Measurements from ENCODE around the gene CPOX. TPM values are rescaled to one million over a fixed set of nuclear protein-coding genes. Genes with fewer than 3 reads are reported as not detected.

The CPOX gene
- total and polyA plus RNA-seq, 5 donors: 7.8 to 13.4 (median 10.5) TPM

DNA sequence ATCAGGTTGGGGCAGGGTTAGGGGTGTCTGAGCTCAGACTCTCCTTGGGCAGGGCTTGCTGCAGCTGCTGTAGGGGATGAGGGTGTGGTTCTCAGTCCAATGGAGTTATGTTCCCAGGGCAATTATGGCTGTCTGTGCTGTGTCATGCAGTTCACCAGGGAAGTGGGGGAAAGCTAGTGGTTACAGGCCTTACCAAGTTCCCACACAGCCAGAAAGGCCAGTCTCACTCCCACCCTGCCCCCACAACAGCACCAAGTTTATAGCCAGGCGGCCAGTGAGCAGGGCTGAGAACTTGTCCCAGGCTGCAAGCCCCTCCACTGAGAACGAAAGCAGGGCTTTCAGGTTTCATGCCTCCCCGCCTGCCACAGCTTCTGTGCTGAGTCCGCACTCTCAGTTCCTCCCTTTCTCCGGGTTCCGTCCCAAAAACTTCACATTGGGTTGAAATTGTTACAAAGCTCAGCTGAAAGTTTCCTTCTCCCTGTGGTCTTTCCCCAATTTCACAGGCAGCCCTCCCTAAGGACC, 19.6 kb upstream of the CPOX start:
- Histone ChIP-seq H3K27me3 (ENCODE audit: control insufficient read depth, insufficient read depth) (no peaks in the 10 kb centered on the region), H3K4me1 (ENCODE audit: control insufficient read depth, insufficient read depth, low read length) (no peaks in the 10 kb centered on the region), H3K4me3 (ENCODE audit: low read length) (no peak overlapping the region), H3K27ac (ENCODE audit: low read length) (no peak overlapping the region), H3K9me3 (ENCODE audit: control insufficient read depth, low read length) (no peaks in the 10 kb centered on the region)
- WGBS: 91% methylated on average over 6 of the region's 6 CpGs
- DNase-seq (peak; percentile 13 to 60 (median 48)), ATAC-seq (peak; percentile 29 to 40)
- intact Hi-C loops (cut with DNase I): no loop called here

- Histone ChIP-seq H3K27me3 (ENCODE audit: control insufficient read depth, insufficient read depth) (no peaks in the 10 kb centered on the region), H3K4me1 (ENCODE audit: control insufficient read depth, insufficient read depth, low read length) (no peaks in the 10 kb centered on the region), H3K4me3 (ENCODE audit: low read length) (no peak overlapping the region), H3K9me3 (ENCODE audit: control insufficient read depth, low read length) (no peaks in the 10 kb centered on the region), H3K27ac (ENCODE audit: low read length) (no peak overlapping the region)
- DNase-seq (peak in 1 of 3 donors; percentile 63), ATAC-seq (peak in 1 of 2 donors; percentile 20)
- 72% methylated on average over 5 of the region's 5 CpGs for WGBS
- intact Hi-C loops (cut with DNase I): no loop called here
These were observed 19.2 kb upstream of the CPOX start for GRCh38 chr3:98612587-98612986.

GRCh38 chr3:98608029-98608428, 14.6 kb upstream of the CPOX start:
- no peak for ATAC-seq
- H3K4me1 ChIP-seq (ENCODE audit: control insufficient read depth, insufficient read depth, low read length): no peaks in the 10 kb centered on the region
- DNase-seq: no peak
- no peak overlapping the region for H3K4me3 ChIP-seq (ENCODE audit: low read length)
- WGBS: 97% methylated on average over 2 of the region's 2 CpGs
- H3K9me3 ChIP-seq (ENCODE audit: control insufficient read depth, low read length): no peaks in the 10 kb centered on the region
- intact Hi-C loops (cut with DNase I): loop anchor here in 1 of 4 donors (10.0 kb wide), 1 partner anchor 387 kb away; no protein-coding TSS in a partner anchor
- no peak overlapping the region for H3K27ac ChIP-seq (ENCODE audit: low read length)
- H3K27me3 ChIP-seq (ENCODE audit: control insufficient read depth, insufficient read depth): no peaks in the 10 kb centered on the region

DNA sequence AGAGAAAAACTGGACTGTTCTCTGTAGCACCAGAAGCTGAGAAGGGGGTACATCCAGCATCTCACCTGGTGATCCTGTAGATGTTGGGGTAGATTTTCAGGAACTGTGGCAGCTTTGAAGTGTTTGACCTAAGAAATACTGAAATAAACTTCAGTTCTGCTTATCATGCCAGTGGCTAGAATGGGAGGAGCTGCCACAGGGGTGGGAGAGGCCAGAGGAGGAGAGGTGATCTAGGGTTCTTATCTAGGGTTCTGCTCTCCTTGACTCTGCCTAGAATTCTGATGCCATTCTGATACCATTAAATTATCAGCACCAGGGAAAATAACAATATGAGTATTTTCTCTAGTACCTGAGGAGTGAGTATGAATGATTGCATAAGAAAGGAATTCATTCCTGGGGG, 10.2 kb upstream of the CPOX start:
- no peak overlapping the region for H3K4me3 ChIP-seq (ENCODE audit: low read length)
- ATAC-seq (no peak), DNase-seq (no peak)
- H3K27me3 ChIP-seq (ENCODE audit: control insufficient read depth, insufficient read depth): no peaks in the 10 kb centered on the region
- intact Hi-C loops (cut with DNase I): loop anchor here in 3 of 4 donors (2.0 to 10.0 kb wide), 5 partner anchors 207 to 391 kb away; no protein-coding TSS in a partner anchor
- no peak overlapping the region for H3K27ac ChIP-seq (ENCODE audit: low read length)
- H3K4me1 ChIP-seq (ENCODE audit: control insufficient read depth, insufficient read depth, low read length): no peaks in the 10 kb centered on the region
- no peaks in the 10 kb centered on the region for H3K9me3 ChIP-seq (ENCODE audit: control insufficient read depth, low read length)

DNA sequence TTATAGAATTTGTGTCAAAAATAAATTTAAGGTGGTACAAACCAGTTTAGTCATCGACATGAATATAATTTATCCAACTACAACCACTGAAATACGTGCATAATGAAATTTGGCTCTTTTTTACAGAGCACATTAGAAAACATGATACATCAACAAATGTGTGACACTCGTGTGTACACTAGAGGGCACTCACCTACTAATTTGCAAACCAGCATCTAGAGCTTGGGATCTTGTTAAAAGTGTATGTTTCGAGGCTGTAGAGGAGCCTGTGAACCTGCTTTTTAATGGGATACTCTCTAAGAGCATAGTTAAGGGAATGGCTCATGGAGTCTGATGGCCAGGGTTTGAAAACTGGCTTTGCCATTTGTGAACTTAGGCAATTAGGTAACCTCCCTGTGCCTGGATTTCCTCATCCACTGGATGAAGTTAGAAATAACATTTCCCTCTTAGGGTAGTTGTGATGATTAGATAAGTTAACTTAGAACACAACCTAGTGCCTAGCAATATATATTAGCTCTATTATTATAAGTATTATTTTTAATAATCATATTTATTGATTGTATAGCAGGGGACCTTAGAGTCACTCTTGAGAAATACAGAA, 8.8 kb upstream of the CPOX start:
- intact Hi-C loops (cut with DNase I): loop anchor here in 3 of 4 donors (2.0 to 10.0 kb wide), 5 partner anchors 209 to 393 kb away; no protein-coding TSS in a partner anchor
- Histone ChIP-seq H3K27me3 (ENCODE audit: control insufficient read depth, insufficient read depth) (no peaks in the 10 kb centered on the region), H3K4me1 (ENCODE audit: control insufficient read depth, insufficient read depth, low read length) (no peaks in the 10 kb centered on the region), H3K4me3 (ENCODE audit: low read length) (no peak overlapping the region), H3K27ac (ENCODE audit: low read length) (no peak overlapping the region), H3K9me3 (ENCODE audit: control insufficient read depth, low read length) (no peaks in the 10 kb centered on the region)
- ATAC-seq (peak; percentile 69 to 76), DNase-seq (no peak)
- WGBS: 5% methylated on average over 4 of the region's 4 CpGs

- Histone ChIP-seq H3K4me1 (ENCODE audit: control insufficient read depth, insufficient read depth, low read length) (no peaks in the 10 kb centered on the region), H3K27ac (ENCODE audit: low read length) (no peak overlapping the region)
- intact Hi-C loops (cut with DNase I): loop anchor here in 2 of 4 donors (5.0 to 10.0 kb wide), 3 partner anchors 211 to 394 kb away; no protein-coding TSS in a partner anchor
These were observed 7.8 kb upstream of the CPOX start for GRCh38 chr3:98601180-98601579.

GRCh38 chr3:98600412-98601095, 7.1 kb upstream of the CPOX start:
- 79% methylated on average over 4 of the region's 4 CpGs for WGBS
- Histone ChIP-seq H3K4me3 (ENCODE audit: low read length) (no peak overlapping the region), H3K27ac (ENCODE audit: low read length) (no peak overlapping the region), H3K27me3 (ENCODE audit: control insufficient read depth, insufficient read depth) (no peaks in the 10 kb centered on the region), H3K4me1 (ENCODE audit: control insufficient read depth, insufficient read depth, low read length) (no peaks in the 10 kb centered on the region), H3K9me3 (ENCODE audit: control insufficient read depth, low read length) (no peaks in the 10 kb centered on the region)
- DNase-seq: no peak
- intact Hi-C loops (cut with DNase I): loop anchor here in 2 of 4 donors (5.0 to 10.0 kb wide), 3 partner anchors 212 to 394 kb away; no protein-coding TSS in a partner anchor
- no peak for ATAC-seq

More at GRCh38 chr3:98601180-98601579, 7.8 kb upstream of the CPOX start:
- Histone ChIP-seq H3K4me3 (ENCODE audit: low read length) (no peak overlapping the region), H3K9me3 (ENCODE audit: control insufficient read depth, low read length) (no peaks in the 10 kb centered on the region), H3K27me3 (ENCODE audit: control insufficient read depth, insufficient read depth) (no peaks in the 10 kb centered on the region)
- DNase-seq (no peak), ATAC-seq (no peak)
- WGBS: 76% methylated on average over 2 of the region's 2 CpGs

DNA sequence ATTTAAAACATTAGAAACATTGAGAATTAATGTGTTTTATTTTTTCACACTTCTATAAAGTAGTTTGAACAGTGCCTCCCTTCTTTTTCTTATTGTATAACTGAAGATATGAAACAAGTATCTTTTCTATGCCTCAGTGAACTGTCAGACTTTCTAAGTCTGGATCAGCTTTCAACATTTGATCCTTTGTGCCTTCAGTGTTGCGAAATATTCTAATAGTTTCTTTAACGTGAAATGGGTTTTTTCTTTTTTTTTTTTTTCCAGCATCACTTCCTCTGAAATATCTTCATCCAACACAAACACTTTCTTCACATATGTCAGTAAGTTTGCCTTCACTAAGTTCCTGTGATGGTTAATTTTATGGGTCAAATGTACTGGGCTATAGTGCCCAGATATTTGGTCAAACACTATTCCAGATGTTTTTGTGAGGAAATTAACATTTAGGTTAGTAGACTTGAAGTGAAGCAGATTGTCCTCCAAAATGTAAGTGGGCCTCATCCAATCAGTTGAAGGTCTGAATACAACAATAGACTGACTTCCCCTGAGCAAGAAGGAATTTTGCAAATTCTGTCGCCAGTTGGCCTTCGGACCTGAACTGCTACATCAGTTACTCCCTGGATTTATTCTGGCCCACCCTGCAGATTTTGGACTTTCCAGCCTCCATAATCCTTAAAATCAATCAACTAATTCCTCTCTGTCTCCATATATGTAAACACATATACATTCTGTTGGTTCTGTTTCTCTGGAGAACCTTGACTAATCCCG, 6.4 kb upstream of the CPOX start:
- intact Hi-C loops (cut with DNase I): loop anchor here (5.0 to 10.0 kb wide), 4 partner anchors 135 to 395 kb away; no protein-coding TSS in a partner anchor
- Histone ChIP-seq H3K4me1 (ENCODE audit: control insufficient read depth, insufficient read depth, low read length) (no peaks in the 10 kb centered on the region), H3K27ac (ENCODE audit: low read length) (no peak overlapping the region), H3K9me3 (ENCODE audit: control insufficient read depth, low read length) (no peaks in the 10 kb centered on the region), H3K27me3 (ENCODE audit: control insufficient read depth, insufficient read depth) (no peaks in the 10 kb centered on the region), H3K4me3 (ENCODE audit: low read length) (no peak overlapping the region)
- ATAC-seq: no peak
- WGBS: 74% methylated on average over 5 of the region's 5 CpGs
- no peak for DNase-seq

DNA sequence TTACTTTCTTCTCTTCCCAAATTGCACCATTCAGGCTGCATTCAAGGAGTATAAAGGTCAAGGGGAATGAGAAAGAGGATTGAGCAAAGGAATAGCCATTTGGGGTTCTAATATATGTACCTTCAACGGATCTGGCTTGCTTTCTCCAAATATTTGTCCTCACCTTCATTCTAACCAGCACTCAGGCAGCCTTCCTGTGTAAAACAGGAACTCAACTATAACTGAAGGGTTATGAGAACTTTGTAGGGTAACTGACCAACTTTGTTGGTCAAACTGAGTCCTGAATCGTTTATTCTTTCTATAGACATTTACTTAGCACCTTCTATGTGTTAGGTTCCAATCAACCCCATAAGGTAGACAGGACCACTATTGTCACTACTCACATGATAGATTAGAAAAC, 5.1 kb upstream of the CPOX start:
- 78% methylated on average over 2 of the region's 2 CpGs for WGBS
- no peak overlapping the region for H3K4me3 ChIP-seq (ENCODE audit: low read length)
- intact Hi-C loops (cut with DNase I): loop anchor here in 3 of 4 donors (5.0 to 10.0 kb wide), 3 partner anchors 136 to 396 kb away; no protein-coding TSS in a partner anchor
- DNase-seq (no peak), ATAC-seq (no peak)
- no peak overlapping the region for H3K27ac ChIP-seq (ENCODE audit: low read length)
- H3K9me3 ChIP-seq (ENCODE audit: control insufficient read depth, low read length): no peaks in the 10 kb centered on the region
- no peaks in the 10 kb centered on the region for H3K4me1 ChIP-seq (ENCODE audit: control insufficient read depth, insufficient read depth, low read length)
- no peaks in the 10 kb centered on the region for H3K27me3 ChIP-seq (ENCODE audit: control insufficient read depth, insufficient read depth)

- no peak for ATAC-seq
- H3K4me1 ChIP-seq (ENCODE audit: control insufficient read depth, insufficient read depth, low read length): no peaks in the 10 kb centered on the region
- intact Hi-C loops (cut with DNase I): loop anchor here in 3 of 4 donors (5.0 to 10.0 kb wide), 3 partner anchors 138 to 398 kb away; no protein-coding TSS in a partner anchor
- 16% methylated on average over 1 of the region's 1 CpG for WGBS
- no peak overlapping the region for H3K27ac ChIP-seq (ENCODE audit: low read length)
- DNase-seq: no peak
- no peak overlapping the region for H3K4me3 ChIP-seq (ENCODE audit: low read length)
- H3K27me3 ChIP-seq (ENCODE audit: control insufficient read depth, insufficient read depth): no peaks in the 10 kb centered on the region
- H3K9me3 ChIP-seq (ENCODE audit: control insufficient read depth, low read length): no peaks in the 10 kb centered on the region
These were observed 3.4 kb upstream of the CPOX start for GRCh38 chr3:98596541-98597500.

All from right cardiac atrium (tissue), 5 donors.